Glomerular endothelial cell (primary cell): Measurements from ENCODE around the gene VWA2. TPM values are rescaled to one million over a fixed set of nuclear protein-coding genes. Genes with fewer than 3 reads are reported as not detected.

Experiments
- DNase-seq: peaks from one replicate; pipeline ENCODE4 v3.0.0-alpha.2; 2011; ENCODE audit warnings: low read depth, low spot score; ENCODE audit errors: extremely low read depth
- total RNA-seq: library from RNA; depleted of rRNA; stranded (reverse); fragments of >200 nt; gene quantifications from 2 replicates; pipeline ENCODE4 v1.2.3, GENCODE V29; 2015

The VWA2 gene, protein sequence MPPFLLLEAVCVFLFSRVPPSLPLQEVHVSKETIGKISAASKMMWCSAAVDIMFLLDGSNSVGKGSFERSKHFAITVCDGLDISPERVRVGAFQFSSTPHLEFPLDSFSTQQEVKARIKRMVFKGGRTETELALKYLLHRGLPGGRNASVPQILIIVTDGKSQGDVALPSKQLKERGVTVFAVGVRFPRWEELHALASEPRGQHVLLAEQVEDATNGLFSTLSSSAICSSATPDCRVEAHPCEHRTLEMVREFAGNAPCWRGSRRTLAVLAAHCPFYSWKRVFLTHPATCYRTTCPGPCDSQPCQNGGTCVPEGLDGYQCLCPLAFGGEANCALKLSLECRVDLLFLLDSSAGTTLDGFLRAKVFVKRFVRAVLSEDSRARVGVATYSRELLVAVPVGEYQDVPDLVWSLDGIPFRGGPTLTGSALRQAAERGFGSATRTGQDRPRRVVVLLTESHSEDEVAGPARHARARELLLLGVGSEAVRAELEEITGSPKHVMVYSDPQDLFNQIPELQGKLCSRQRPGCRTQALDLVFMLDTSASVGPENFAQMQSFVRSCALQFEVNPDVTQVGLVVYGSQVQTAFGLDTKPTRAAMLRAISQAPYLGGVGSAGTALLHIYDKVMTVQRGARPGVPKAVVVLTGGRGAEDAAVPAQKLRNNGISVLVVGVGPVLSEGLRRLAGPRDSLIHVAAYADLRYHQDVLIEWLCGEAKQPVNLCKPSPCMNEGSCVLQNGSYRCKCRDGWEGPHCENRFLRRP
- total RNA-seq = 0.05 TPM in 1 of 2 replicates, not detected in the other

DNA sequence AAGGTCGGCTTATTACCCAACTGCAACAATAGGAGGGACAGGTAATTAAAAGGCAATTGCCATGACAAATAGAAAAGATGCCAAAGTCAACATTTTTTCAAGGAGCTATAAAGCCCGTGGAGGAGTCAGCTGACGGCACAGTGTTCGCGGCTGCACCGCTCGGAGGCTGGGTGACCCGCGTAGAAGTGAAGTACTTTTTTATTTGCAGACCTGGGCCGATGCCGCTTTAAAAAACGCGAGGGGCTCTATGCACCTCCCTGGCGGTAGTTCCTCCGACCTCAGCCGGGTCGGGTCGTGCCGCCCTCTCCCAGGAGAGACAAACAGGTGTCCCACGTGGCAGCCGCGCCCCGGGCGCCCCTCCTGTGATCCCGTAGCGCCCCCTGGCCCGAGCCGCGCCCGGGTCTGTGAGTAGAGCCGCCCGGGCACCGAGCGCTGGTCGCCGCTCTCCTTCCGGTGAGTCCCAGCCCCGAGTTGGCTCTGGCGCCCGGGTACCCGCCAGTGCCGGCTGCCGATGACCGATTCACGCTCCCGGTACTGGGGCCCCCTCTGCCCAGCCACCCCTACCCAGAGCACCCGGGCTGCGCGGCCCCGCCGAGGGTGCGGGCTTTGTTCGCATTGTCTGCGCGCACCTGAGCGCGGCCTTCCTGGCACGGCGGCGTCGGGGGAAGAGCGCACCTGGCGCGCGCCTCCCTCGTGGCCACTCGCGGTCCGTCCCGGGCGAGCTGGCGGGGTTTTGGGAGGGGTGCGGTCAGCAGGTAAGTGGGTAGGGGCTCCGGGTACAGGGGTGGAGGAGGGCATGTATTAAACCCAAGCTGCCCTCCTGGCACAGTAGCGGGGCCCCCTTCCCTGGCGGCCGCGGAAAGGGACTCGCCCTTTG, at the start of gene VWA2:
TSS of gene VWA2 (plus strand) at position 138 of the 877 bp plus-strand sequence. CDS start 9,460 bp downstream, outside the sequence.
- DNase-seq = no peak

DNA sequence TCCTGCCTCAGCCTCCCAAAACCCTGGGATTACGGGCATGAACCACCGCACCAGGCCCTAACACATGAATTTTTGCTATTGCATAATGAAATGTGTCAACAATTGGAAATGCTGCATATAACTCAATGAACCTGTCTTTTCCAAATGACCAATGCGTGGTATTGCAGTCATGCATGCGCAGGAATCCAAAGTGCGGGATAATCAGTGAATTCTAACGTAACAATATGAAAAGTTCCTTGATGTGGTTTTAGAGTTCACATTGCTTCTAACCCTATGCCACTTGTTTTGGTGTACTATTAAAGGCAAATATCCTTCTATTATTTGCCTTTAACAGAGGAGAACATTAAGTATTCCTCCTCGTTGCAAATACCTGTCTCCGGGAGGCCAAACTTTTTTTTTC, 49.4 kb upstream of the VWA2 start:
- no peak for DNase-seq

DNA sequence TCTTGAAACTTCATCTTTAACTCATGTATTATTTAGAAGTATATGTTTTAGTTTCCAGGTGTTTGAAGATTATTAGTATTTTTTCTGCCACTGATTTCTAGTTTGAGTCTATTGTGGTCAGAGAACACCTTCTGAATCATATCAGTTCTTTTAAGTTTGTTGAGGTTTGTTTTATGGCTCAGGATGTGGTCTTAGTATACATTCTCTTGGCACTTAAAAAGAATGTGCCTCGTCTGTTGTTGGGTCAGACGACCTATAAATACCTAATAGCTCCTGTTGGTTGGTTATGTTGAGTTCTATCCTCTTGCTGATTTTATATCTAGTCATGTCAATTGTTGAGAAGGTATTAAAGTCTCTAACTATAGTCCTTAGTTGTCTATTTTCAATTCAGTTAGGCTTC, 44.0 kb upstream of the VWA2 start:
- DNase-seq = no peak

DNA sequence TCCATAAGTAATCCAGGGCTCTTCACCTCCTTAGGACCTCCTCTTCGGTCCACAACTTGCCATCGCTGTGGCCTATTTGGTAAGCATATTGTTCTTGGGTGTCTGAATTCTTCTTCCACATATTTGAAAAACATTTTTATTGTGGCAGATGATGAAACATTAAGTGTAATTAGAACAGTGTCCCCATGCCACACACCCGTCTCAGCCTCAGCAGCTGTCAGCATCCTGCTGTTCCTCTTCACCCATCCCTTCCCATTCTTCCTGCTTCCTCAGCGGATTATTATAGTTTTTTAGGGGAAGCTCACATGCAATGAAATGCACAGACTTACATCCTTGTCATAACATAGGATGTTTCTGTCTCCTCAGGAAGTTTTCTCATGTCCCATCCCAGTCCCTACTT, 39.8 kb upstream of the VWA2 start:
- no peak for DNase-seq

DNA sequence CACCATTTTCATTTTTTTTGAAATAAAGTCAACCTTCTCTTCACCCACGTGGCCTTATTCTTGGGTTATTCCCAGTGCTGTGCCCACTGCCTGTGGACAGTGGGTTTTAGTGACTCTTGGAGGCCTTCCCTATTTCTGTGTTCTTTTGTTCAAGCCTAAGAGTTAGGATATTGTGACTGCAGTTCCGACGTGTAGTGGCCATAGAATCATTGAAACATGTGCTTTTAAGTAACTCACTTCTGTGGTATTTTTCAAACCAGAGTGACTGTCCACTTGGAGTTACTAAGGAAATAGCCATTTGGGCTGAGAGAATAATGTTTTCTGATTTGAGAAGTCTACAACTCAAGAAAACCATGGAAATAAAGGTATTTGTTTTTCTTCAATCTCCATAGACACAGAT, 36.2 kb upstream of the VWA2 start:
- DNase-seq = no peak

DNA sequence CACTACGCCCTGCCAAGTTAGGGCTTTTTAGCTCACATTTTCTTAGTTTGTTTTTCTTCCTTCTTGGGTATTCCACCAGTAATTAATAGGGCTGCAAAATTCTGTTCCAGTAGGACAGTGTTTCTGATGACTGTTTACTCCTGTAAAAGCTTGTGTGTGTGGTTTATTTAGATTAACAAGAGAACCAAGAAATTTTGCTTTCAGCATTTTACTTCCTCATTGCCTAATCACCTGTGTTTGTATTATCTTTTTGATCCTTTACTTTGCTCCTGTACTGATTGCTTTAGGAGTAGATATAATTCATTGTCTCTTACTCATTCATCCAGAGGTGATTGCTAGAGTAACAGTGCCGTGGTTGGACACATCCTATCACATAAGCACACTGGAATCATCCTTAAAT, 32.2 kb upstream of the VWA2 start:
- no peak for DNase-seq

DNA sequence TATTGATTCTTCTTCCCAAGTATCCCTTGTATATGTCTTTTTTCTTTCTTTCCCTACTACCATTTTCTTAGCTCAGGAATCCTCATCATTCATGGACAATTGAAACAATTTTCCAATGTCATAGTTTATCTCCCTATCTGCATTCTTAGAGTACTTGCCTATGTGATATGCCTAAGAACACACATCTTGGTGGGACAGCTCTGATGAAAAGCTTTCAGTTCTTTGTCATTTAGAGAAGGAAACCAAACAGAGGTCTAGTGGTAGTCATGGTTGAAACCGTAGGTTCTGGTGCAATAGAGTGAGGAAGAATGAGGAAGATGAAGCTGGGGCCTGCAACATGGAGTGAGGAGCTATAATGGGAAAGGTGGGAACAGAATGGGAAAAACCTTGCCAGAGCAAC, 31.7 kb upstream of the VWA2 start:
- DNase-seq = no peak

DNA sequence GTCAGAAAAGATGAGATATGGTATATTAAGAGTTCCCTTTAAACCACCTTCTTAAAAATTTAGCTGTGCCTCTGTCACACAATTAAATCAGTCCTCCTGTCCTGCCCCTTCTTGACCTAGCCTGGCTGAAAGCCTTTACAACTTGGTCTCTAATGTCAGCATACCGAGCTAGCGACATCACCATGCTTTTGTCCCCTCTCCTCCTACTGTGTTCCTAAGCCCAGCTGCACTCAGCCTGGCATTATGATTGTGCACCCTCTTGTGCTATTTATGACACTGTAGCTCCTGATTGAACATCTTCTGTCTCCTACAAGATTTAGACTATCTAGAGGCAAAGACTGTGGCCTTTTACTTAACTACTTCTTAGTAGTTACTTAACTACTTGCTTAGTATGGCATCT, 30.7 kb upstream of the VWA2 start:
- no peak for DNase-seq

DNA sequence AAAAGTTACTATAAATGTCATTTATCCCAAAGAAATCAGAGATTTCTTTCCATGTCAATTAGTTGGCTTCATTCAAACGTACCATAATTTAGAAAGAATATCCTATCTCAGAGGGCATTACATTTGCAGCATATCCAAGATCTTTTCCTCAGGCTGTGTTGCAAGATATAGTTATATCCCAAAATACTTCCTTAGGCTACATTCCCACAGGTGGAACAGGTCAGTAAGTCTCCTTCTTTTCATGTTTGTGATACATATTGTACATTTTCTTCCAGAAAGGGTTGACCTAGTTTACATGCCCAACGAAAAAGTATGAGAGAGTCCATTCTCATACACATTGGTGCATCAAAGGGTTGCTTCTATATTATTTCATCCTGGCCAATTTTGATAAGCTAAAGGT, 26.9 kb upstream of the VWA2 start:
- DNase-seq = no peak

DNA sequence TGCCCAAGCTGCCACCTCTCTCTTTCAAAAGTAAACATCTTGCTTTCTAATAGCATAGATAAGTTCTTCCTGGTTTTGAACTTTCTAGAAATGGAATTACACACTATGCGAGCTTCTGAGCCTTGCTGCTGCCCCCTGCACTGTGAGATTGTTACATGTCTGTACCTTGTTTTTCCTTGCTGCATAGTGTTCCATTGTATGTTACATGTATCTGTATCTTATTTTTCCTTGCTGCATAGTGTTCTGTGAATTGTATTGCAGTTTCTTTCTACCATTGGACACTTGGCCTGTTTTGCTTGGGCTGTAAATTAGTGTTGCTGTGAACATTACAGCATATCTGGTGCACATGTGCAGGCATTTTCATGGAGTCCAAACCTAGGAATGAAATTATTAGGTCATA, 24.0 kb upstream of the VWA2 start:
- no peak for DNase-seq

DNA sequence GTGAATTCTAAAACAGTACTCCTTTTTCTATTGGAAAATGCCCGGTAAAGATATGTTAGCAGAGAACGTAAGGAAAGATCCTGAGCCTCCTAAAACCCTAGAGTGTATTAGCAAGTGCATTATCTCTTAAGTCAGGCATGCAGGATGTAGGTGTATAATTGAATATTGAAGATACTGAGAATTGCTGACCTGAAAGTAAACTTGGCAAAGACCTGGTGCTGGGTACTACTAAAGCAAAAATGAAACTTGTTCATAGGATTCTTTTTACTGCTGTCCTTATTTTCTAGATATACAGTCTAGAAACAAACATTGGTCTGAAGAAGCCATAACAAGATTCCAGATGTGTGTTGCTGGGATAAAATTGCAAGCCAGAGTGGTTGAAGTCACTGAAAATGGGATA, 18.8 kb upstream of the VWA2 start:
- DNase-seq = no peak

DNA sequence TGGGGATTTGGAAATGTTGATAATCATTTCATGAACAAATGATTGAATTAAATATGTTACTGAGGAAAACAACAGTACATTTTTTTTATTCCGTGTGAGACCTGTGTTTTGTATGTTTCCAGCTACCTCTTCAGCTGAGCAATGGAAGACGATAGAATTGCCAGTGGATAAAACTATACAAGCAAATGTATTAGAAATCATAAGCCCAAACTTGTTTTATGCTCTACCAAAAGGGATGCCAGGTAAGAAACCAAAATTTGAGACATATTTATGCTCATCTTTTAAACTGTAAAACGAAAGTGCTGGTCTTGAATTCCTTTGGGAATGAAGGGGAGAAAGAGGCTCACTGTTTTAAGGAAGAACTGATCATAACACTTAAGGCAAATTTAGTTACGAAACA, 17.8 kb upstream of the VWA2 start:
- no peak for DNase-seq

DNA sequence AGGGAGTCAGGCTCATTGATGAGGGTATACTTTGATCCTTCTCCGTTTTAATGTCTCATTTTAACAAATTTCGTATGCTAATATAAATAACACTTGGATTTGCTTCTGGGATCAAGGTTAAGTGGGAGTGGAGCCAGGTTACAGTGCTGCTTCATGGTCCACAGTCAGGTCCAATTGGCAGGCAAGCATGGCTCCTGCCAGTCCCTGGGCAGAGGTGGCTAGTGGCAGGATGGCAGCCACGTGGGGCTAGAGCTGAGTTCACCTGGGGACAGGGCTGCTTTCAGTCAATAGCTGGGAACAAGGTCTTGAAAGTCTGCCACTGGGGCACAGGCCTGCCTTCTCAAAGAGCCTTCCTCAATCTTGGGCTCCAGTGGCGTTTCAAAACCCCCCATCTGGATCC, 16.0 kb upstream of the VWA2 start:
- no peak for DNase-seq

DNA sequence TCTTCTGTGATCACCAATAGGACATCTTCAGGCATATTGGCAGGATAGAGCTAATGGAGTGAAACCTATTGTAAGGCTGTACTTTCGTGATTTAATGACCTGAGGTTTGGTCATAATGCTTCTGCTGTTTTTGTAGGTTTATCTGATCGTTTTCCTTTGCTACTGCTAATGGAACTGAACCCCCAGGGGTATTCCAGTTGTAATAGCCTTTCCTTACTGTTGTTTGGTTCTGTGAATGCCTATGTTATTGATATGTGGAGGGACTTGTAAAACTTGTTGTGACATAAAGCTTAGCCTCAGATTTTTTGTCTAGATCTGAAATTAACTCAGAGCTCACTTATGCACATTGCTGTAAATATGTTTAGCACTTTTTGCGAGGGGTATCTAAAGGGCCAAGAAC, 10.9 kb upstream of the VWA2 start:
- DNase-seq = no peak

DNA sequence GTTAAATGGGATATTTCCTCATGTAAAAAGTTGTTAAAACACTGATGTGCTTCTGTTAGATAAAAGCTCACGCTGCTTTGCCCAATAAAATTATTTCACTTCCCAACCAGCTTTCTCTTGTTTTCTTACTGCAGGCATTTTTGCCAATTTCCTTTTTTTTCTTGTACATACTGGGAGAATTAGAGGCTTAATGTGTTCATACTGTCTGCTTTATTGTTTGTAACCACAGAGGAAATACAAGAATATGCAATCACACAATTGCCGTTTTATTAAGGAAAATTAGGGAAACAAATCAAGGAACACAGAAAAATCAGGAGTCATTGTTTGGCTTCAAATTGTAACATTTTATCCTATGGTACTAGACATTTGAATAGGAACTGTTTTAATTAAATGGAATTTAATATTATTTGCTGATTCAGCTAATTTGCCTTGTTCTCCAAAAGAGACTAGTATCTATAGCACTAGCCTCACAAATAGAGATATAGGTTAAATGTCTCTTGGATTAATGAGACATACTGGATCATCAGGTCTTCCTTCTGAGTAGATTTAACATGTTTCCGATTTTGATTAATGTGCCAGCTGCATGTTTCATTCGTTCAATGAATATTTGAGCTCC, 6.4 kb upstream of the VWA2 start:
- no peak for DNase-seq

DNA sequence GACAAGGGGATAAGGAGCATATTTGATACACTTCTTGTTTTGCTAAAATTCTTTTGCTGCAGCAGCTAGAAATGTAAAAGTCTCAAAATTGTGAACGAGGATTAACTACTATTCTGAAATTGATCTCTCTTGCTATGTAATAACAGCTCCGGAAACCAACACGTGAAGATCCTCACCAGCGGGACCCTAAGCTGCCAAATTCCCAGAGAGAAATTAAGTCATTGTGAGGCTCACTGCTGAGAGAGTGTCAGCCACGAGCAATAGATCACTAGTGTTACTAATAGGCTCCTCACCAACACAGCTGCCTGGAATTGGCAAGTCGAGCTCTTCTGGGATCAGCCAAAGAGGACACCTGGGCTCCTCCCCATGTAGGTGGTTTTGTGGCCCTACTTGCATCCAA, 5.6 kb upstream of the VWA2 start:
- no peak for DNase-seq

DNA sequence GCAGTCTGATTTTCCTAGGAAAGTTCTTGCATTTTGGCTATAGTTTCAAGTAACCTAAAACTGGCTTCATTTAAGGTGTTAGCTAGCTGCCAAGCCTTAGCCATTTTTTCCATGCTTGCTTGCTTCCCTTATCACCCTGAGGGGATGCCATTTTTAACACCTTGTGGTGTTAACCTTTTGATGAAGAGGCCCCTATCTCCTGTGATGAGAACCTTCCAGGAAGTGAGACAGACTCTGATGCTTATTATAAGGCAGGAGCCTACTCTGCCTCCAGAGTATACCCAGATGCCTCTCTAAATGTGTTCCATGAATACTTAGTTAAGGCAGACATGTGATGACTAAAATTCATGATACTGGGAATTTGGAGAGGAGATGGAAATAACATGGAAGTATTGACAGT, 4.9 kb upstream of the VWA2 start:
- no peak for DNase-seq

DNA sequence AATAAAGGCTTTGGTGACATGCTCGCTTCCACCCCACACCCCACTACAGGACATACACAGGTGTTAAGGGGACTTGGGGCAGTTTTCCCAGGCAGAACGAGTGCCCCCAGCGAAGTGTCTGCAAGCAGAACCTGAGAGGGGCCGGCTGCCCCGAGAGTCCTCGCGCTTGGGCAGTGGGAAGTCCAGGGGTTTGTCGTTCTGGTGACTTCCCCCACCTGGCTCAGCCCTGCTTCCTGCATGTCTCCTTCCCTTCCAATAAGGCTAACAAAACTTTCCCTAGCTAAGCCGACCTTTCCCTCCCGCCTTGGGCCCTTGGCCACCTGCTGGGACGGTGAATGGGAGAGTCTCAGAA, 916 bp downstream of the VWA2 start:
- DNase-seq = no peak

DNA sequence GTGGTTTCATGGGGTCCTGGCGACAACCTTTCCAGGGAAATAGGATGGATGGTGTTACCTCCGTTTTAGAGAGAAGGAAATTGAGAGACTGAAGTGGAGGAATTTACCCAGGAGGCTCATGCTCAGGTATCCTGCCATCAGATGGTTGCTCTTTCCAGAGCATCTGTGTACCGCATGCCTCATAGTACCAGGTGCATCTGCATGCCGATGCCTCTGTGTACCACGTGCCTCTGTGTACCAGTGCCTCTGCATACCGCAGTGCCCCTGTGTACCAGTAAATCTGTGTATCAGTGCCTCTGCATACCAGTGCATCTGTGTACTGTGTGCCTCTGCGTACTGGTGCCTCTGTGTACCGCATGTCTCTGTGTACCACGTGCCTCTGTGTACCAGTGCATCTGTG, 3.2 kb downstream of the VWA2 start:
- no peak for DNase-seq

DNA sequence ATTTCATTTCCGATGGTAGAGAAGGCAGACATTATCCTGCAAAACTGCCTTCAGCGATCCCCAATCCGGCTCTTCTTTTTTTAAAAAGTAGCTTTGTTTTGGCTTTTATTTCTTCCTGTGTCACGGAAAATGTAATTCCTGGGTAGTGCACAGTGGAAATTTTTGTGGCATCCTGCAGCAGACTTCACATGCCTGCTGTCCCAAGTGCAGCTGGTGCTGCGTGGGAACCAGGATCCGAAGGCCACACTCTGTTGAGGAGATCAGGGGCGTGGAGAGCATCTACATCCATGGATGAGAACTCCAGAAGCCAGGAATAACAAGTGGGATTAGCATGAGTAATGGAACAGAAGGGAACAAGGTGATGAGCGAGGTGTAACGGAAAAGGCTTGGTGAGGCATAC, 4.6 kb downstream of the VWA2 start:
- no peak for DNase-seq

DNA sequence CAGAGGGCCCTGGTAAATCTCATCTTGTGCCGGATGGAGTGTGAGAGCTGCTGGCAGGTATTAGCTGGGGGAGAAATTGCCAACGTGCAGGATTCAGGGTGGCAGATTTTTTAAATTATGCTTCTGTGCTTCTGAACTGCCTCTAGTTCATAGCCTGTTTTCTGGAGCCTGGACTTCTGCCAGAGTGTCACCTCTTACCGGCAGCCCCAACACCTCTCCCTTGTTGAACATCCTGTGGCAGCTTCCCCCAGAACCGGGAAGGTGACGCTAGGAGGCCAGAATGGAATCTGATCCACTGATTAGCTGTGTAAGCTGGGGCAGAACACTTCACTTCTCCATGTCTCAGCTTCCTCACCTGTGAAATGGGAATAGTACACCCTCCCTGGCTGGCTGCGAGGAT, 5.1 kb downstream of the VWA2 start:
- DNase-seq = no peak
